ENCODE measurements around the gene RNF8. TPM values are rescaled to one million over a fixed set of nuclear protein-coding genes. Genes with fewer than 3 reads are reported as not detected.
"Not testable (repeated sequence)": the region's sequence is repeated elsewhere in the genome, so short reads cannot be mapped to it uniquely, and the experiment has no call there.

The RNF8 gene
- 21.8 TPM for total RNA-seq (ENCODE audit: unreplicated experiment)
- long read RNA-seq, full-length matches to known transcripts = 16 of 21 reads
- long read RNA-seq, partial matches to known transcripts = 4 of 21 reads
- long read RNA-seq, other reads (novel, unspliced or antisense) = 1 of 21 reads

GRCh38 chr6:37353761-37354525 lies at the start of gene RNF8:
RNF8 (plus strand) TSS chr6:37353983; CDS start chr6:37354165, 182 bp downstream.
- DNase-seq (ENCODE audit: low spot score) = peak; percentile 93
- peak within 1 kb of the TSS; percentile 65 for H3K27ac Mint-ChIP-seq (ENCODE audit: unreplicated experiment)
- no peak for TF ChIP-seq CTCF (IDR thresholded peaks at IDR 0.05; ENCODE audit: unreplicated experiment)
- H3K36me3 Mint-ChIP-seq (ENCODE audit: low read depth, unreplicated experiment) = peaks cover 4% of the 10 kb centered on the region
- peaks cover 3% of the 10 kb centered on the region for H3K27me3 Mint-ChIP-seq (ENCODE audit: unreplicated experiment)
- peaks cover 26% of the 10 kb centered on the region for H3K4me1 Mint-ChIP-seq (ENCODE audit: unreplicated experiment)
- peak within 1 kb of the TSS; percentile 97 for H3K4me3 Mint-ChIP-seq (ENCODE audit: unreplicated experiment)
- no peaks in the 10 kb centered on the region for H3K9me3 Mint-ChIP-seq (ENCODE audit: unreplicated experiment)

GRCh38 chr6:37304766-37305165 lies 49.0 kb upstream of the RNF8 start:
- peak overlapping the region; percentile 48 for H3K4me3 Mint-ChIP-seq (ENCODE audit: unreplicated experiment)
- no peak for TF ChIP-seq CTCF (IDR thresholded peaks at IDR 0.05; ENCODE audit: unreplicated experiment)
- no peaks in the 10 kb centered on the region for H3K27me3 Mint-ChIP-seq (ENCODE audit: unreplicated experiment)
- H3K27ac Mint-ChIP-seq (ENCODE audit: unreplicated experiment) = no peak overlapping the region
- H3K9me3 Mint-ChIP-seq (ENCODE audit: unreplicated experiment) = no peaks in the 10 kb centered on the region
- DNase-seq (ENCODE audit: low spot score) = no peak
- H3K4me1 Mint-ChIP-seq (ENCODE audit: unreplicated experiment) = no peaks in the 10 kb centered on the region
- H3K36me3 Mint-ChIP-seq (ENCODE audit: low read depth, unreplicated experiment) = peaks cover 13% of the 10 kb centered on the region

GRCh38 chr6:37305841-37306425 lies 47.9 kb upstream of the RNF8 start:
- H3K9me3 Mint-ChIP-seq (ENCODE audit: unreplicated experiment) = no peaks in the 10 kb centered on the region
- H3K4me1 Mint-ChIP-seq (ENCODE audit: unreplicated experiment) = no peaks in the 10 kb centered on the region
- no peak overlapping the region for H3K4me3 Mint-ChIP-seq (ENCODE audit: unreplicated experiment)
- H3K27me3 Mint-ChIP-seq (ENCODE audit: unreplicated experiment) = no peaks in the 10 kb centered on the region
- no peak overlapping the region for H3K27ac Mint-ChIP-seq (ENCODE audit: unreplicated experiment)
- H3K36me3 Mint-ChIP-seq (ENCODE audit: low read depth, unreplicated experiment) = peaks cover 13% of the 10 kb centered on the region
- TF ChIP-seq CTCF (IDR thresholded peaks at IDR 0.05; ENCODE audit: unreplicated experiment) = no peak
- no peak for DNase-seq (ENCODE audit: low spot score)

- H3K9me3 Mint-ChIP-seq (ENCODE audit: unreplicated experiment) = no peaks in the 10 kb centered on the region
- no peak overlapping the region for H3K27ac Mint-ChIP-seq (ENCODE audit: unreplicated experiment)
- peaks cover 2% of the 10 kb centered on the region for H3K4me1 Mint-ChIP-seq (ENCODE audit: unreplicated experiment)
- peaks cover 9% of the 10 kb centered on the region for H3K36me3 Mint-ChIP-seq (ENCODE audit: low read depth, unreplicated experiment)
- DNase-seq (ENCODE audit: low spot score) = no peak
- H3K27me3 Mint-ChIP-seq (ENCODE audit: unreplicated experiment) = no peaks in the 10 kb centered on the region
- no peak overlapping the region for H3K4me3 Mint-ChIP-seq (ENCODE audit: unreplicated experiment)
- no peak for TF ChIP-seq CTCF (IDR thresholded peaks at IDR 0.05; ENCODE audit: unreplicated experiment)
Measured at GRCh38 chr6:37306624-37307222, 47.1 kb upstream of the RNF8 start.

- not testable (repeated sequence) for H3K27ac Mint-ChIP-seq (ENCODE audit: unreplicated experiment); H3K36me3 Mint-ChIP-seq (ENCODE audit: low read depth, unreplicated experiment); DNase-seq (ENCODE audit: low spot score); H3K9me3 Mint-ChIP-seq (ENCODE audit: unreplicated experiment); H3K4me3 Mint-ChIP-seq (ENCODE audit: unreplicated experiment); H3K4me1 Mint-ChIP-seq (ENCODE audit: unreplicated experiment); H3K27me3 Mint-ChIP-seq (ENCODE audit: unreplicated experiment)
Measured at GRCh38 chr6:37307484-37307883, 46.3 kb upstream of the RNF8 start.
